AG08396 (cell line): ENCODE measurements around the gene AGBL4.

Experiments
- DNase-seq: peaks from one replicate; pipeline ENCODE4 v3.0.0; 2012; ENCODE audit warnings: low spot score, mixed read lengths

The AGBL4 gene

DNA sequence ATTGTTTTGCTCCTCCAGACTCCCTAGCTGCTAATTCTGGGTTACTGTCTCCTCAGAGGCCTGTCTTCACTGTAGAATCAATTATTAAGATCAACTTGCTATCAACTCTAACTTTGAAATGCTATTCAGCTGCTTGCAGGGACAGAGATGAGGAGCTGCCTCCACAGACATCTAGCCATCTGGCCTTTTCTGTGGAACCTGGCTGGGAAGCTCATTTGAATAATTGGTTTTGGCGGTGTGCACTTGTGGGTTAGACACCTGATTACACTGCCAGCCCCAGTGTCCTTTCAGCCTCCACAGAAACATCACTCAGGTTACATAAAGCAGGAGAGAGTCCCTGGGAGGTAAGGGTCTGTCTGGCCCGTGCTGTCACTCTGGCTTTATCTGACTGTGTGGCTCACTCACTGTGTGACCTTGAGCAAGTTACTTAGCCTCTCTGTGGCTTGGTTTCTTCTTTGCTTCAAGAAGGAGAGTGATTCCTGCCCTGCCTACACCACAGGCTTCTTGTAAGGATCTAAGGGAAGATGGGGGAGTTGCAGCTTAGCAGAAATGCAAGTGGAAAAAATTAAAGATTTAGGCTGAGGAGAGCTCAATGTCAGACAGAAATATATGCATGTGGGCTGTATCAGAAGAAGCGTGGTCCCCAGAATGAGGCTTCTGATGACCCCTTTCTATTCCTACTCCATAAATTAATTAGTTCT is 1378.7 kb downstream of the AGBL4 start:
- DNase-seq: no peak

DNA sequence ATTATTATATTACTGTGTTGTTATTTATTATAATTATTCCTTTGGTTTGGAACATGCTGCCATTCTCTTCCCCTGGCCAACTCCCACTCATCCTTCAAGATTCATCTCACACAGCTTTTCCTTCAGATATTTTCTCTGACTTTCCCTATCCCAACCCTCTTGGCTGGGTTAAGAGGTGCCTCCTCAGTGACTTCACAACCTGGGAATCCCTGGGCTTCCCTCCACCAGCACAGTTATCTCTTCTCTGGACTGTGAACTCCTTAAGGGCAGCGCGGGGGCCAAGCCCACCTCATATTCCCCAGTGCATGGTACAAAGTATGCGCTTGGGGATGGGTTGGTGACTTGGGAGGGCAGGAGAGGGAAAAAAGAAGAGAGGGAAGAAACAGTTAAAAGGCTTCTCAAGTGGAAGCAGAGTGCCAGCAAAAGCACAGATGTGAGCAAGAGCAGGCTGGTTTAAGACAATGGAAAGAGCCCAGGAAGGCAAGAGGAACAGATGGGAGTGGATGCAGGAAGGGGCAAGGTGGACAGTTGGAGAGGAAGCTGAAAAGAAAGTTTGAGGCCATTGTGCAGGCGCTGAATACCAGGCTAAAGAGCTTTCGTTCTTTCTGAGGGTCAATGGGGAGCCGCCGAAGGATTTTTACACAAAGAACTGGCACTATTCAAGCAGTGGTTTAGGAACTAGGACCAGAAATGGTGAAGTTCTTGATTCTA is 1379.4 kb downstream of the AGBL4 start:
- DNase-seq: no peak

DNA sequence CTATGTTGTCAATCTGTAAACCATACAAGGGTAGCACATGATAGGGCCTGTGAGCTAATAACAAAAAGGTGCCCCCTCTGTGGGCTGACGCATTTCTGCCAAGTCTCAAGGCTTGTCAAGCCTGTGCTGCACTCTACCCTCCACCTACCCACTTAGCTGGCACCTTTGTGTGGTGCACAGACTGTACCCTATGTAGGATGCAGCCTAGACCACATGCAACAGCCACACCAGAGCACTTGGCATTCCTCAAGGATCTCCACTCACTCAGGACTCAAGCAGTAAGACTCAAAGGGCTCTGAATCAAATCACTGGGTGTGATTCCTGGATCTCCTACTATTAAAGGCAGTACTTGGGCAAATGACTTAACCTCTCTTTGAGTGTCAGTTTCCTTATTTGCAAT is 1380.6 kb downstream of the AGBL4 start:
- DNase-seq: no peak

DNA sequence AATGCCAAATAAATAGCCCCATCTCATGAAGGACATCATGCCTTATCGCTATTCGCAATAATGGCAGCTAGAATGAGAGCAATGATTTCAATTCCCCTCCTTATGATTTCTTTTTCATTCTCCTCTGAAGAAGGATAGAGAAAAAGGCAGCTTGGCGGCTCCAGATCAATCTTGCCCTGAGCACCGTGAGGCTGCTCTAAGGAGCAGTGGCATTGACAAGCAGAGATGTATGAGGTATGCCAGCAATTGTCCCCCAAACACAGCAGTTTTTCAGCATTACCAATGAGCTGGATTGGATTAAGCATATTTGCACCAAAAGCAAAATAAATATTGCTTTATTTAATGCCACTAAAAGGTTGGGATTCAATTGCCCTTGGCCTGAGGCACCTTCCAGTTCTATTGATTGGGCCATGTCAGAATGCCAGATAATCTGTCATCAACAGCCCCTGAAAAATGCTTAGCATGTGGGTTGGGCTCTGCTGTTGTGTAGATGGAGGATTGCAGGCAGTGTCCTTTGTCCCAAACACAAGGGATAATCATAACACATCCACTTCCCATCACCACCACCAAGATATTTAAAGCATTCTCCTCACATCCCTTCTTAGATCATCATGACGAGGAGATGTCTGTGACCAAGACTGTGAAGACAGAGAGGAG is 1382.8 kb downstream of the AGBL4 start:
- DNase-seq: no peak

DNA sequence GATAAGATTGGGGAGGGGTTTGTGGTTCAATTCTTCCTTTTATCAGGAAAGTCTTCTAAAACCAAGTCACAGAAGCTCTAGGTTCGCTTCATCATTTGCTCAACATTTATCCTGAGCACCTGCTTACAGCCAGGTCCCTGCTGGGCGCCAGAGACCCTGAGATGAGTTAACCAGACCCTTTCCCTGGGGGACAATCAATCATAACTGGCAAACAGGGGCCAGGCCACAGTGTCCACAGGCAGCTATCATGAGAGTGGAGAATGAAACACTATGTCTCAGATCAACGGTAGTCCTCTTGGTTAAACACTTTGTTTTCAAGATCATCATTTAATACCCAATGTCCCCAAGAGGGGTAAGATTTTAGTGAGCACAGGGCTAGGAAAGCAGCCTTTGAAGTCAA is 1393.9 kb downstream of the AGBL4 start:
- DNase-seq: no peak

GRCh38 chr1:48627486-48627885 is 1396.3 kb downstream of the AGBL4 start:
- DNase-seq: no peak

GRCh38 chr1:48619539-48619938 is 1404.2 kb downstream of the AGBL4 start:
- no peak for DNase-seq

GRCh38 chr1:48617252-48617651 is 1406.5 kb downstream of the AGBL4 start:
- no peak for DNase-seq

DNA sequence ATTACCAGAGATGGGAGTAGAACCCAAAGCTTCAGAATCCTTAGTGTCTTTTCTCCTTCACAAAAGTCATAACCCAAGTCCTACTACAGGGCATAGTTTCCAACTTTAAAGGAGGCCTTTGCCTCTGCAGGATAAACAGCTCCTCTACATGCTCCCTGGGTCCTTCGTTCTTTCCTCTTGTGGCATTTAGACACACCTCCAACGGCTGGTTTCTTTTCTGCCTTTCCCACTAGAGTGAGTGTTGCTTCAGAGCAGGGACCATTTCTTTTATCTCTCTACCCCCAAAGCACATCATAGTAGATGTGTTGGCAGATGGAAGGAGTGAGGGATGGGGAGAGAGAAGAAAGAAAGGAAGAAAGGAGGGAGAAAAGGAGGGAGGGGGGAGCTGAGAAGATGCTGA is 1407.0 kb downstream of the AGBL4 start:
- no peak for DNase-seq

DNA sequence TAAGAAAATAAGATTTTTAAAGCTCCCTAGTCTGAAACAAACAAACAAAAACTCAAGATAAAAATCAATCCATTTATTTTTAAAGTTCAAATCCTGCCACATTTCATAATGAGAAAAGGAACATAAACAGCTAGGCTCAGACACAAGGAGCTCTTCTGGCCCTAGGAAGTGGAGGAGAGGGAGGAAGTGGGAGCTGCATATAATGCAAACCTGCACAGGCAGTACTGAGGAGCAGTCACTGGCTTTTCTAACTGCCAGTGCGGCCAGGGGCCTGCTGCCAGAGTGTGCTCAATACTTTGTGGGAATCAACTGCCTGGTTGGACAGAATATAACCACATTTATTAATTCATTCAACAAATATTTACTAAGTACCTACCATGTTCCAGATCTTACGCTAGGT is 1411.9 kb downstream of the AGBL4 start:
- DNase-seq: no peak

DNA sequence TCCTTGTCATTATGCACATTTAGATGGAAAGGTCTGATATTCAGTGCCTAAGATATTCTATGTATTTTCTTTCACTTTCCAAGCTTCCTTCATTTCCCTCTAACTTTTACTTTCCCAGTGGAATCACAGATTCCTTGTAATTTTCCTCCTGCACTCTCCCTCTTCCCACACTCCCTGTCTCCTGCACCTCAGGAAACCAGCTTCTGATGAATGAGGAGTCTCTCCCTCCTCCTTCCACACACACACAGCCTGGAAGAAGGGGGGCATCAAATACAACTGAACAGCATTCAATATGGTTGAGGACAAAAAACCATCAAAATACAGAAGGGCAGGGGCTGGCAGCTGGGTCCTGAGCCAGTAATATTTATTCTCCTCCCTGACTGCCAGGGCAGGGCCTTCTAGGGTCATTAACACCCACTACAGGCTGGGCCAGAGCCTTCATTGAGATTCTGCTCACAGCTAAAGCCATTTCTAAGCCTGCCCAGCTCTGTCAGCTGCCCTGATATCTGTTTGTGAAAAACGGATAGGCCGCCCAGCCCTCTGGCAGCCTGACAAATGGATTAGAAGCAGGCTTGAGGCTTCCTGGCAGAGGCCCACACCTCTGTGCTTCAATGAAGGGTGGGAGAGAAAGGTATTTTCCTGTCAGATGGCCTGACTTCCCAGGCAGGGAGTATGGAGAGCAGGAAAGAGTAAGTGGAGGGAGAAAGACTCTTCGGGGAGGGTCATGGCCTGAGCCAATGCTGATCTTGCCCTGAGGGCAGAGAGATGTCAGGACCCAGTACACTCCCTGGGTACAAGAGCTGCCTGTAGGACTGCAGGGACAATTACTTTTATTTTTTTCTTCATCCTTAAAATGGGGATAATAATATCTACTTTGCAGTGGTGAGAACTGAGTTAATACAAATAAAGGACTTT is 1412.9 kb downstream of the AGBL4 start:
- no peak for DNase-seq

DNA sequence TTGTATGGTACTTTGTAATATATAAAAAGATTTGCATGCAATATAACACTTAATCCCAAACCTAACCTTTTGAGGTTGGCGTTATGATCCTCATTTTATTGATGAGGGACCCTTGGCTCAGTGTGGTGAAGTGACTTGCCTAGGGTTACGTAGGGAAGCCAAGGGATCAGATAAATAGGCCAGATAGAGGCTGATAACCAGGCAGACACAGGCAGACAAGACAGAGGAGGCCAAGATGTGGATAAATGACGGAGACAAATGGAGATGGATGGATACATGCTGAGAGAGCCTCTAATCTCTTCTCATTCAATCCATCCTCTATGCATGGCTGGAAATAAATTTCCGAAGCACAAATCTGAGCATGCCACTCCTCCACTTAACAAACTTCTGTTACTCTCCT is 1414.9 kb downstream of the AGBL4 start:
- no peak for DNase-seq

GRCh38 chr1:48603222-48603621 is 1420.5 kb downstream of the AGBL4 start:
- no peak for DNase-seq

DNA sequence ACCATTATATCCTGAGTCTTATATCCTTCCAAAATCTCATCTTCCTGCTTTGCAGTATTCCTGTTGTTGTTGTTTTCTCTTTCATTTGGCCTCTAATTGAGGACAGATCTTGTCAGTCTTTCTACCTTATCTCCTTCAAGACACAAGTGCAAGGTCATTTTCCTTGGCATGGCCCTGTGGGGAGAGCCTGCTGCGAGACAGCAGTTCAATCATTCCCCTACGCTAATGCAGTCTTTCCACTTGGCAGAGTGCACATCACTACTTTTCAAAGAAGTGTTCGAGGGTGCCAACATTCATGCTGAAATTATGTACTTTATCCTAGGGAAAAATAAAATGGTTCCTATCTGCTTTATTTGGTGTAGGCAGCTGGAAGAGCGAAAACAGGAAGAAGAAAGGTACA is 1421.4 kb downstream of the AGBL4 start:
- no peak for DNase-seq

DNA sequence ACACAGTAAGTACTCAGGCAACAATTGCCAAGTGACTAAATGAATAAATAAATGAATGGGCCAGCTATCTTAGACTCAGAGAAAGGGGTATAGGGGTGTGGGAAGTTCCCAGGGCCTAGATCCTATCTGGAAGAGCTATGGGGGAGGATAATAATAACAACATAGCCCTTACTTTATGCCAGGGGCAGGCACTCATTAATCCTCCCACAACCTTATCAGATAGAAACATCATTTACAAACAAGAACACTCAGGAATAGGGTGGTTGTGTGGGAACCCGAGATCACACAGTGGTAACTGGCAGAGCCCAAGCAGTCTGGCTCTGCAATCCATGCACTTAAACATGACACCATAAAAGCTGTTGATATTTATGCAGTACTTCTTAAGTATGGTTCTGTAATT is 1423.6 kb downstream of the AGBL4 start:
- DNase-seq: no peak

DNA sequence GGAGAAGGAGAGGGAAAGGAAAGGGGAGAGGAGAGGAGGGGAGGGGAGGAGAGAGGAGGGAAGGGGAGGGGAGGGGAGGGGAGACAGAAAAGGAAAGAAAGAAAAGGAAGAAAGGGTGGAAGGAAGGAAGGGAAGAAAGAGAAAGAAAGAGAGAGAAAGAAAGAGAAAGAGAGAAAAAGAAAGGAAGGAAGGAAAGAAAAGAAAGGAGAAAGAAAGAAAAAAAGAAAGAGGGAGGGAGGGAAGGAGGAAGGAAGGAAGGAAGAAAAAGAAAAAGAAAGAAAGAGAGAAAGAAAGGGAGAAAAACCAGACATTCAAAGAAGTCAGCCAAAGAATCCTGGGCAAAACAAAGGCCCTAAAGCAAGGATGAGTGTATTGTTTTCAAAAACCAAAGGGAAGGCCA is 1426.1 kb downstream of the AGBL4 start:
- no peak for DNase-seq

DNA sequence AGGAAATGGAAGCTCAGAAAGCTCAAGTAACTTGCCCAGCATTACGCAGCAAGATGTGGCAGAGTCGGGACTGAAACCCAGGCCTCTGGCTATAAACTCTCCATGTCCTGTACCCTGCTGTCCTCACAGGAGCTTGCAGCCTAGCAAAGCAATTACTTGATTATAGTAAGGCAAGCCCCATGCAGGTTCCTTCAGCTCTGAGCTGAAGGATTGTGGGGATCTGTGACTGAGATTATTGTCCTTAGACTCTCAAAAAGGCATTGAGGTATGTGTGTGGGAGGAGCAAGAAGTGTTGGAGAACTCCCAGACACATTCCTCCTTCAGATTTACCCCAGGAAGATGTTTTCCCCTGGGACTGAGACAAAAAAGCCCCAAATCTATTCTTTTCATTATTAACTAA is 1427.7 kb downstream of the AGBL4 start:
- DNase-seq: no peak

- no peak for DNase-seq
Measured at GRCh38 chr1:48595613-48596012, 1428.1 kb downstream of the AGBL4 start.

- DNase-seq: no peak
Measured at GRCh38 chr1:48592330-48592729, 1431.4 kb downstream of the AGBL4 start.

GRCh38 chr1:48591181-48591580 is 1432.6 kb downstream of the AGBL4 start:
- DNase-seq: no peak

- DNase-seq: no peak
Measured at GRCh38 chr1:48588061-48588460, 1435.7 kb downstream of the AGBL4 start.

DNA sequence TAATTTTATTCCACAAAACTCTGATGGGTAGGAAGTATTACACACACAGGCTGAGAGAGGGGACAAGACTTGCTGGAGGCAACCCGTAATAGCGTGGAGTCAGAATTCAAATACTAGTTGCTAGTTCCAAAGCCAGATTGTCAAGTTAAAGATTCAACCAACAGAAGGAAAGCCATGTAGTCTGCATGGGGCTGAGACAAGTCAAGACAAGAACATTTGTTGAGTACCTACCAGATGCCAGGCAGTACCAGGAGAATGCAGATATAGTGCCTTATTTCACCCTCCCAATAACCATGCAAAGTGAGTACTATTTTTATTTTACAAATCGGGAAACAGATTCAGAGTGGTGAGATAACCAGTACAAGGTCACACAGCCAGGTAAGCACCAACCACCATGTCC is 1441.3 kb downstream of the AGBL4 start:
- DNase-seq: no peak
